Gastroesophageal sphincter (tissue), 3 donors: Measurements from ENCODE around the gene AVPR2.

Source experiments
- CTCF ChIP-seq, 4 experiments: fragments of 200-600 bp in 2 of 4; fragments of 450-650 bp in 2 of 4; sonication (generic) in 1 of 4; IDR thresholded peaks; one replicate each; pipeline ENCODE4 v1.5.1; 2017 to 2019; ENCODE audit warnings: antibody characterized with exemption in 4 of 4, mild to moderate bottlenecking in 2 of 4, moderate library complexity in 2 of 4
- EP300 ChIP-seq: sonication (generic); formaldehyde crosslinking; IDR thresholded peaks from one replicate; pipeline ENCODE4 v1.6.1; 2017; ENCODE audit warnings: antibody characterized with exemption, mild to moderate bottlenecking
- POLR2A ChIP-seq, 2 donors: fragments of 450-650 bp; IDR thresholded peaks; one replicate each; pipeline ENCODE4 v1.6.1; 2017; ENCODE audit warnings: antibody characterized with exemption in 2 of 2, mild to moderate bottlenecking in 2 of 2, moderate library complexity in 1 of 2

- no peak for TF ChIP-seq POLR2A (IDR thresholded peaks at IDR 0.05)
- no peak for TF ChIP-seq CTCF (IDR thresholded peaks at IDR 0.05)
- no peak for TF ChIP-seq EP300
These were observed 2.1 kb upstream of the AVPR2 start for GRCh38 chrX:153902385-153902784.
